ENCODE data around the gene SRSF9. TPM values are rescaled to one million over a fixed set of nuclear protein-coding genes. Genes with fewer than 3 reads are reported as not detected.

Gene SRSF9
- total and polyA plus RNA-seq, 2 of the 13 experiments (the other 11 are each of a cell fraction or from before 2014, with no cell fraction given) = 125 to 144 TPM

DNA sequence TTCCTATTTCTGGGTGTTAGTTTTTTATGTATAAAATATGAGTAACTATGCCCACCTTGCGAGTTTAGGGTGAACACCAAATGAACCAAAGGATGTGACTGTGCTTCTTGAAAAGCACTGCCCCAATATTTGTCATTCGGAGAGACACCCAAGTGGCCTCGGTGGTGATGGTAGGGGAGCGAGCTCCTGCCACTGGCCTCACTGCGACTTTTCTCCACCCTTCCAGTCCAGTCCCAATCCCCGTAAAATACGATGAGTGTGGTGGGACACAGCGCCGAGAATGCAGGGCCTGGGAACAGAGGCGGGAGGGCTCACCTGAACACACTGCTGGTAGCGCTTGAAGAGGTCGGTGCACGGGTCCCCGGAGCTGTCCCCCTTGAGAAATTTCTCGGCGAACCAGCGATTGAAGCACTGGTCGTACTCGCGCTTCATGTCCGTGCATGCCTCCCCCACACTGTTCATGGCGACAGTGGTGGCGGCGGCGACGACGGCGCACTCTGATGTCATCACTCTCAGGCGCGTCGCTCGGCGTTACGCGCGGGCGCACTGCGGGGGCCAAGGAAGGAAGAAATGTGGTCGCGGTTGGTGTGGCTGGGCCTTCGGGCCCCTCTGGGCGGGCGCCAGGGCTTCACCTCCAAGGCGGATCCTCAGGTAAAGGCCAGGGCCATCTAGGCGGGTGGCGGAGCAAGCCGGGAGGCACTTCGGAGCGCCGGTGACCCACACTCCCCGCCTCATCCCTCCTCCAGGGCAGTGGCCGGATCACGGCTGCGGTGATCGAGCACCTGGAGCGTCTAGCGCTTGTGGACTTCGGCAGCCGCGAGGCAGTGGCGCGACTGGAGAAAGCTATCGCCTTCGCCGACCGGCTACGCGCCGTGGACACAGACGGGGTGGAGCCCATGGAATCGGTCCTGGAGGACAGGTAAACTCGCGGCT lies 23.4 kb downstream of the SRSF9 start, which contains the start of the genes GATC and TRIAP1 (continued):
- TF ChIP-seq, protein P1, sequence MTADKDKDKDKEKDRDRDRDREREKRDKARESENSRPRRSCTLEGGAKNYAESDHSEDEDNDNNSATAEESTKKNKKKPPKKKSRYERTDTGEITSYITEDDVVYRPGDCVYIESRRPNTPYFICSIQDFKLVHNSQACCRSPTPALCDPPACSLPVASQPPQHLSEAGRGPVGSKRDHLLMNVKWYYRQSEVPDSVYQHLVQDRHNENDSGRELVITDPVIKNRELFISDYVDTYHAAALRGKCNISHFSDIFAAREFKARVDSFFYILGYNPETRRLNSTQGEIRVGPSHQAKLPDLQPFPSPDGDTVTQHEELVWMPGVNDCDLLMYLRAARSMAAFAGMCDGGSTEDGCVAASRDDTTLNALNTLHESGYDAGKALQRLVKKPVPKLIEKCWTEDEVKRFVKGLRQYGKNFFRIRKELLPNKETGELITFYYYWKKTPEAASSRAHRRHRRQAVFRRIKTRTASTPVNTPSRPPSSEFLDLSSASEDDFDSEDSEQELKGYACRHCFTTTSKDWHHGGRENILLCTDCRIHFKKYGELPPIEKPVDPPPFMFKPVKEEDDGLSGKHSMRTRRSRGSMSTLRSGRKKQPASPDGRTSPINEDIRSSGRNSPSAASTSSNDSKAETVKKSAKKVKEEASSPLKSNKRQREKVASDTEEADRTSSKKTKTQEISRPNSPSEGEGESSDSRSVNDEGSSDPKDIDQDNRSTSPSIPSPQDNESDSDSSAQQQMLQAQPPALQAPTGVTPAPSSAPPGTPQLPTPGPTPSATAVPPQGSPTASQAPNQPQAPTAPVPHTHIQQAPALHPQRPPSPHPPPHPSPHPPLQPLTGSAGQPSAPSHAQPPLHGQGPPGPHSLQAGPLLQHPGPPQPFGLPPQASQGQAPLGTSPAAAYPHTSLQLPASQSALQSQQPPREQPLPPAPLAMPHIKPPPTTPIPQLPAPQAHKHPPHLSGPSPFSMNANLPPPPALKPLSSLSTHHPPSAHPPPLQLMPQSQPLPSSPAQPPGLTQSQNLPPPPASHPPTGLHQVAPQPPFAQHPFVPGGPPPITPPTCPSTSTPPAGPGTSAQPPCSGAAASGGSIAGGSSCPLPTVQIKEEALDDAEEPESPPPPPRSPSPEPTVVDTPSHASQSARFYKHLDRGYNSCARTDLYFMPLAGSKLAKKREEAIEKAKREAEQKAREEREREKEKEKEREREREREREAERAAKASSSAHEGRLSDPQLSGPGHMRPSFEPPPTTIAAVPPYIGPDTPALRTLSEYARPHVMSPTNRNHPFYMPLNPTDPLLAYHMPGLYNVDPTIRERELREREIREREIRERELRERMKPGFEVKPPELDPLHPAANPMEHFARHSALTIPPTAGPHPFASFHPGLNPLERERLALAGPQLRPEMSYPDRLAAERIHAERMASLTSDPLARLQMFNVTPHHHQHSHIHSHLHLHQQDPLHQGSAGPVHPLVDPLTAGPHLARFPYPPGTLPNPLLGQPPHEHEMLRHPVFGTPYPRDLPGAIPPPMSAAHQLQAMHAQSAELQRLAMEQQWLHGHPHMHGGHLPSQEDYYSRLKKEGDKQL (CRISPR knock-in tag; IDR thresholded peaks at IDR 0.05; ENCODE audit: low read depth) = peak; percentile 80; the same call in 1 of the 2 replicates
- peak; percentile 68 for TF ChIP-seq MED8 (CRISPR knock-in tag; IDR thresholded peaks at IDR 0.05; ENCODE audit: insufficient replicate concordance)
- peak; percentile 91; the same call in 1 of the 2 replicates for TF ChIP-seq ZZZ3 (CRISPR knock-in tag; IDR thresholded peaks at IDR 0.05; ENCODE audit: borderline replicate concordance)
- no peak for TF ChIP-seq NCOA2 (CRISPR knock-in tag; IDR thresholded peaks at IDR 0.05)
- no peak for TF ChIP-seq RFX1 (IDR thresholded peaks at IDR 0.05)
- TF ChIP-seq JUN (CRISPR knock-in tag; IDR thresholded peaks at IDR 0.05) = 0 out of 2 replicates have a peak, but pooled peaks have one; percentile 39
- peak; percentile 32; the same call in 1 of the 2 replicates for TF ChIP-seq RFX3 (CRISPR knock-in tag; IDR thresholded peaks at IDR 0.05)
- no peak for TF ChIP-seq ZNF572 (CRISPR knock-in tag; IDR thresholded peaks at IDR 0.05)
- TF ChIP-seq TAF15 (IDR thresholded peaks at IDR 0.05; ENCODE audit: low read depth, low read length, poor library complexity, severe bottlenecking) = peak; percentile 86
- TF ChIP-seq ZNF441 (CRISPR knock-in tag; IDR thresholded peaks at IDR 0.05; ENCODE audit: borderline replicate concordance) = 0 out of 2 replicates have a peak, but pooled peaks have one; percentile 28
- no peak for TF ChIP-seq HOXA7 (CRISPR knock-in tag; IDR thresholded peaks at IDR 0.05)
- TF ChIP-seq ZBTB7B (CRISPR knock-in tag; IDR thresholded peaks at IDR 0.05) = peak; percentile 53; the same call in 1 of the 2 replicates
- TF ChIP-seq, protein P2, sequence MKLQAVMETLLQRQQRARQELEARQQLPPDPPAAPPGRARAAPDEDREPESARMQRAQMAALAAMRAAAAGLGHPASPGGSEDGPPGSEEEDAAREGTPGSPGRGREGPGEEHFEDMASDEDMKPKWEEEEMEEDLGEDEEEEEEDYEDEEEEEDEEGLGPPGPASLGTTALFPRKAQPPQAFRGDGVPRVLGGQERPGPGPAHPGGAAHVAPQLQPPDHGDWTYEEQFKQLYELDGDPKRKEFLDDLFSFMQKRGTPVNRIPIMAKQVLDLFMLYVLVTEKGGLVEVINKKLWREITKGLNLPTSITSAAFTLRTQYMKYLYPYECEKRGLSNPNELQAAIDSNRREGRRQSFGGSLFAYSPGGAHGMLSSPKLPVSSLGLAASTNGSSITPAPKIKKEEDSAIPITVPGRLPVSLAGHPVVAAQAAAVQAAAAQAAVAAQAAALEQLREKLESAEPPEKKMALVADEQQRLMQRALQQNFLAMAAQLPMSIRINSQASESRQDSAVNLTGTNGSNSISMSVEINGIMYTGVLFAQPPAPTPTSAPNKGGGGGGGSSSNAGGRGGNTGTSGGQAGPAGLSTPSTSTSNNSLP (IDR thresholded peaks at IDR 0.05; ENCODE audit: low read depth, low read length) = no peak
- TF ChIP-seq ZNF354B (CRISPR knock-in tag; IDR thresholded peaks at IDR 0.05) = no peak; the same call in 1 of the 2 replicates
- 0 out of 2 replicates have a peak, but pooled peaks have one; percentile 30 for TF ChIP-seq ZNF790 (CRISPR knock-in tag; IDR thresholded peaks at IDR 0.05; ENCODE audit: borderline replicate concordance)
- peak; percentile 41 for TF ChIP-seq AGO1 (IDR thresholded peaks at IDR 0.05; ENCODE audit: low read depth, low read length, poor library complexity, severe bottlenecking)
- TF ChIP-seq ZNF33B (CRISPR knock-in tag; IDR thresholded peaks at IDR 0.05) = 0 out of 2 replicates have a peak, but pooled peaks have one; percentile 65
- TF ChIP-seq, protein P3, sequence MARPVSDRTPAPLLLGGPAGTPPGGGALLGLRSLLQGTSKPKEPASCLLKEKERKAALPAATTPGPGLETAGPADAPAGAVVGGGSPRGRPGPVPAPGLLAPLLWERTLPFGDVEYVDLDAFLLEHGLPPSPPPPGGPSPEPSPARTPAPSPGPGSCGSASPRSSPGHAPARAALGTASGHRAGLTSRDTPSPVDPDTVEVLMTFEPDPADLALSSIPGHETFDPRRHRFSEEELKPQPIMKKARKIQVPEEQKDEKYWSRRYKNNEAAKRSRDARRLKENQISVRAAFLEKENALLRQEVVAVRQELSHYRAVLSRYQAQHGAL (CRISPR knock-in tag; IDR thresholded peaks at IDR 0.05; ENCODE audit: not compliant biosample characterization) = no peak
- no peak for TF ChIP-seq ZFP36 (IDR thresholded peaks at IDR 0.05; ENCODE audit: borderline replicate concordance, low read depth, low read length, partially characterized antibody)
- peak; percentile 35; the same call in 1 of the 2 replicates for TF ChIP-seq GZF1 (CRISPR knock-in tag; IDR thresholded peaks at IDR 0.05)
- TF ChIP-seq ZNF550 (CRISPR knock-in tag; IDR thresholded peaks at IDR 0.05; ENCODE audit: borderline replicate concordance) = no peak

Data from HepG2 (cell line).